ENCODE results near the gene F8.

GRCh38 chrX:155009994-155010472 is 12.5 kb downstream of the F8 start:
- no peak for TF ChIP-seq CTCF (IDR thresholded peaks at IDR 0.05)
- TF ChIP-seq POLR2A (IDR thresholded peaks at IDR 0.05), result no peak
